CD8-positive, alpha-beta memory T cell (primary cell): ENCODE data around the gene GPR17. TPM values are rescaled to one million over a fixed set of nuclear protein-coding genes. Genes with fewer than 3 reads are reported as not detected.

Experiments used
- CTCF ChIA-PET: fragments of 350-600 bp; sonication (Branson Sonifier 250); formaldehyde crosslinking; loops from one replicate; lab custom pipeline; 2021; ENCODE audit warnings: antibody characterized with exemption; lab: Charles Lee
- POLR2A ChIA-PET: fragments of 350-600 bp; sonication (Branson Sonifier 250); formaldehyde crosslinking; loops from one replicate; lab custom pipeline; 2021; ENCODE audit warnings: antibody characterized with exemption; lab: Charles Lee
- DNase-seq, 5 donors: peaks; one replicate each; pipeline versions ENCODE4 v3.0.0 to v3.0.0-alpha.2; 2020 to 2022; ENCODE audit warnings: mixed read lengths in 1 of 5
- H3K27ac ChIP-seq: one replicate; pipeline ENCODE4 v1.7.0; 2013; ENCODE audit warnings: low read depth, mild to moderate bottlenecking, low read length, moderate library complexity
- H3K27me3 ChIP-seq: 2 replicates; pipeline ENCODE4 v1.7.0; 2013; ENCODE audit warnings: low read length, mild to moderate bottlenecking; ENCODE audit not compliant: insufficient read depth, poor library complexity, severe bottlenecking
- H3K36me3 ChIP-seq: 2 replicates; pipeline ENCODE4 v1.7.0; 2013; ENCODE audit warnings: mild to moderate bottlenecking, low read length, moderate library complexity; ENCODE audit not compliant: insufficient read depth
- H3K4me1 ChIP-seq: 2 replicates; pipeline ENCODE4 v1.7.0; 2013; ENCODE audit warnings: mild to moderate bottlenecking, low read length, moderate library complexity; ENCODE audit not compliant: insufficient read depth
- H3K4me3 ChIP-seq: 2 replicates; pipeline ENCODE4 v1.7.0; 2013; ENCODE audit warnings: mild to moderate bottlenecking, low read length
- H3K9me3 ChIP-seq: 2 replicates; pipeline ENCODE4 v1.7.0; 2013; ENCODE audit warnings: mild to moderate bottlenecking, low read length
- H3K27ac Mint-ChIP-seq, 8 donors: one replicate each; pipeline ENCODE4 v1.8.0; 2020 to 2021; ENCODE audit warnings: mixed read lengths in 8 of 8, mild to moderate bottlenecking in 6 of 8, inconsistent platforms in 3 of 8, moderate library complexity in 3 of 8
- H3K27me3 Mint-ChIP-seq, 2 donors: one replicate each; pipeline ENCODE4 v1.8.0; 2020 to 2021; ENCODE audit warnings: mixed read lengths in 2 of 2, mild to moderate bottlenecking in 1 of 2, moderate library complexity in 1 of 2
- H3K36me3 Mint-ChIP-seq, 3 donors: one replicate each; pipeline ENCODE4 v1.8.0; 2020 to 2021; ENCODE audit warnings: mixed read lengths in 3 of 3, inconsistent platforms in 1 of 3, mild to moderate bottlenecking in 1 of 3
- H3K4me1 Mint-ChIP-seq, 3 donors: one replicate each; pipeline ENCODE4 v1.8.0; 2020 to 2021; ENCODE audit warnings: mixed read lengths in 3 of 3, inconsistent platforms in 1 of 3, mild to moderate bottlenecking in 1 of 3
- H3K4me3 Mint-ChIP-seq, 7 donors: one replicate each; pipeline ENCODE4 v1.8.0; 2020 to 2021; ENCODE audit warnings: mixed read lengths in 7 of 7, mild to moderate bottlenecking in 6 of 7, moderate library complexity in 4 of 7, inconsistent platforms in 2 of 7
- H3K9me3 Mint-ChIP-seq, 5 donors: one replicate each; pipeline ENCODE4 v1.8.0; 2020 to 2022; ENCODE audit warnings: mixed read lengths in 5 of 5, mild to moderate bottlenecking in 3 of 5, moderate library complexity in 2 of 5, inconsistent platforms in 1 of 5
- polyA plus RNA-seq: library from polyadenylated mRNA; unstranded; fragments of 300-500 nt; fragmentation: Illumina TruSeq; gene quantifications from one replicate; pipeline ENCODE4 v1.2.3, GENCODE V29; 2021
- total RNA-seq, 2 experiments: library from RNA; stranded (reverse); gene quantifications; one replicate each; pipeline ENCODE4 v1.2.3, GENCODE V29; 2021

The GPR17 gene
- total and polyA plus RNA-seq, 3 experiments from 2014 or later: not detected

- no peak overlapping the region for H3K27ac ChIP-seq
- peaks cover 66% of the 10 kb centered on the region for H3K4me1 ChIP-seq
- H3K36me3 ChIP-seq: no peaks in the 10 kb centered on the region
- Mint-ChIP-seq H3K4me3 (no peak overlapping the region), H3K27me3 (no peaks in the 10 kb centered on the region), H3K36me3 (peaks cover 0 to 1% (median 0%) of the 10 kb centered on the region in 3 donors), H3K27ac (no peak overlapping the region), H3K9me3 (no peaks in the 10 kb centered on the region), H3K4me1 (peaks cover 0 to 44% (median 9%) of the 10 kb centered on the region in 3 donors)
- no peaks in the 10 kb centered on the region for H3K9me3 ChIP-seq
- ChIA-PET CTCF (interaction anchor here (1.3 kb wide), 1 partner anchor 45 kb away, joined by 3 read pairs; no protein-coding TSS in a partner anchor), POLR2A (no interaction called here)
- no peaks in the 10 kb centered on the region for H3K27me3 ChIP-seq
- DNase-seq: no peak
- H3K4me3 ChIP-seq: no peak overlapping the region
These were observed 10.3 kb upstream of the GPR17 start for GRCh38 chr2:127635380-127636237.

- H3K4me3 Mint-ChIP-seq: no peak overlapping the region
- no peaks in the 10 kb centered on the region for H3K9me3 ChIP-seq
- H3K27me3 Mint-ChIP-seq: no peaks in the 10 kb centered on the region
- H3K36me3 ChIP-seq: no peaks in the 10 kb centered on the region
- no peak overlapping the region for H3K4me3 ChIP-seq
- peak overlapping the region in 1 of 8 donors; percentile 58 for H3K27ac Mint-ChIP-seq
- peaks cover 76% of the 10 kb centered on the region for H3K4me1 ChIP-seq
- no peaks in the 10 kb centered on the region for H3K9me3 Mint-ChIP-seq
- POLR2A ChIA-PET: no interaction called here
- CTCF ChIA-PET: interaction anchor here (1.3 kb wide), 1 partner anchor 45 kb away, joined by 3 read pairs; no protein-coding TSS in a partner anchor
- H3K27me3 ChIP-seq: no peaks in the 10 kb centered on the region
- H3K4me1 Mint-ChIP-seq: peaks cover 0 to 54% (median 11%) of the 10 kb centered on the region in 3 donors
- no peak overlapping the region for H3K27ac ChIP-seq
- H3K36me3 Mint-ChIP-seq: peaks cover 0 to 1% (median 0%) of the 10 kb centered on the region in 3 donors
- no peak for DNase-seq
These were observed 9.4 kb upstream of the GPR17 start for GRCh38 chr2:127636248-127637235.

GRCh38 chr2:127637236-127637630 is 8.7 kb upstream of the GPR17 start:
- ChIA-PET CTCF (interaction anchor here (1.1 kb wide), 1 partner anchor 13 kb away, joined by 4 read pairs; no protein-coding TSS in a partner anchor), POLR2A (no interaction called here)
- Mint-ChIP-seq H3K9me3 (no peaks in the 10 kb centered on the region), H3K4me1 (peaks cover 0 to 61% (median 12%) of the 10 kb centered on the region in 3 donors), H3K27me3 (no peaks in the 10 kb centered on the region), H3K36me3 (peaks cover 0 to 1% (median 0%) of the 10 kb centered on the region in 3 donors), H3K27ac (no peak overlapping the region), H3K4me3 (no peak overlapping the region)
- Histone ChIP-seq H3K9me3 (no peaks in the 10 kb centered on the region), H3K4me1 (peaks cover 82% of the 10 kb centered on the region), H3K27ac (no peak overlapping the region), H3K36me3 (no peaks in the 10 kb centered on the region), H3K4me3 (peak overlapping the region; percentile 26), H3K27me3 (no peaks in the 10 kb centered on the region)
- DNase-seq: no peak

GRCh38 chr2:127637725-127638252 is 8.2 kb upstream of the GPR17 start:
- H3K4me3 Mint-ChIP-seq: peak overlapping the region in 1 of 7 donors; percentile 37
- peaks cover 0 to 61% (median 13%) of the 10 kb centered on the region in 3 donors for H3K4me1 Mint-ChIP-seq
- peak overlapping the region in 4 of 8 donors; percentile 45 to 95 (median 64) for H3K27ac Mint-ChIP-seq
- H3K36me3 ChIP-seq: no peaks in the 10 kb centered on the region
- H3K4me3 ChIP-seq: peak overlapping the region; percentile 26
- H3K27ac ChIP-seq: no peak overlapping the region
- ChIA-PET CTCF (interaction anchor here (1.1 kb wide), 1 partner anchor 12 kb away, joined by 4 read pairs; no protein-coding TSS in a partner anchor), POLR2A (no interaction called here)
- DNase-seq: no peak
- H3K36me3 Mint-ChIP-seq: peaks cover 0 to 1% (median 0%) of the 10 kb centered on the region in 3 donors
- no peaks in the 10 kb centered on the region for H3K9me3 ChIP-seq
- no peaks in the 10 kb centered on the region for H3K27me3 ChIP-seq
- H3K9me3 Mint-ChIP-seq: no peaks in the 10 kb centered on the region
- H3K27me3 Mint-ChIP-seq: no peaks in the 10 kb centered on the region
- H3K4me1 ChIP-seq: peaks cover 83% of the 10 kb centered on the region

- Mint-ChIP-seq H3K9me3 (no peaks in the 10 kb centered on the region), H3K27me3 (no peaks in the 10 kb centered on the region), H3K4me3 (peak overlapping the region in 1 of 7 donors; percentile 37), H3K27ac (peak overlapping the region in 2 of 8 donors; percentile 11 to 50), H3K4me1 (peaks cover 0 to 58% (median 13%) of the 10 kb centered on the region in 3 donors), H3K36me3 (peaks cover 0 to 1% (median 0%) of the 10 kb centered on the region in 3 donors)
- Histone ChIP-seq H3K27ac (no peak overlapping the region), H3K36me3 (no peaks in the 10 kb centered on the region), H3K4me3 (no peak overlapping the region), H3K9me3 (no peaks in the 10 kb centered on the region), H3K27me3 (no peaks in the 10 kb centered on the region), H3K4me1 (peaks cover 79% of the 10 kb centered on the region)
- no peak for DNase-seq
- POLR2A ChIA-PET: no interaction called here
- CTCF ChIA-PET: interaction anchor here (1.1 to 3.6 kb wide), 3 partner anchors 12 to 47 kb away, joined by 4 to 15 read pairs (median 5); no protein-coding TSS in a partner anchor
These were observed 7.4 kb upstream of the GPR17 start for GRCh38 chr2:127638361-127639110.

GRCh38 chr2:127639111-127639474 is 6.9 kb upstream of the GPR17 start:
- H3K9me3 Mint-ChIP-seq: no peaks in the 10 kb centered on the region
- peaks cover 0 to 1% (median 0%) of the 10 kb centered on the region in 3 donors for H3K36me3 Mint-ChIP-seq
- H3K27me3 Mint-ChIP-seq: no peaks in the 10 kb centered on the region
- peaks cover 0 to 58% (median 15%) of the 10 kb centered on the region in 3 donors for H3K4me1 Mint-ChIP-seq
- H3K9me3 ChIP-seq: no peaks in the 10 kb centered on the region
- no peaks in the 10 kb centered on the region for H3K36me3 ChIP-seq
- H3K4me1 ChIP-seq: peaks cover 75% of the 10 kb centered on the region
- H3K27ac ChIP-seq: no peak overlapping the region
- peak overlapping the region in 2 of 8 donors; percentile 11 to 50 for H3K27ac Mint-ChIP-seq
- CTCF ChIA-PET: interaction anchor here (1.3 to 3.6 kb wide), 2 partner anchors 11 to 48 kb away, joined by 5 to 15 read pairs; no protein-coding TSS in a partner anchor
- POLR2A ChIA-PET: no interaction called here
- DNase-seq: no peak
- no peak overlapping the region for H3K4me3 Mint-ChIP-seq
- no peak overlapping the region for H3K4me3 ChIP-seq
- H3K27me3 ChIP-seq: no peaks in the 10 kb centered on the region
